Activated T-cell treated with anti-CD3 and anti-CD28 coated beads for 24 hours (primary cell): ENCODE measurements around the gene CCDC18.
A peak's percentile ranks its signal among the peaks of the same experiment; 100 is the strongest.
"Not testable (repeated sequence)": the region's sequence is repeated elsewhere in the genome, so short reads cannot be mapped to it uniquely, and the experiment has no call there.

ENCODE experiments used
- DNase-seq: peaks from one replicate; pipeline ENCODE4 v3.0.0-alpha.2; 2020; ENCODE audit warnings: low read depth

The CCDC18 gene

DNA sequence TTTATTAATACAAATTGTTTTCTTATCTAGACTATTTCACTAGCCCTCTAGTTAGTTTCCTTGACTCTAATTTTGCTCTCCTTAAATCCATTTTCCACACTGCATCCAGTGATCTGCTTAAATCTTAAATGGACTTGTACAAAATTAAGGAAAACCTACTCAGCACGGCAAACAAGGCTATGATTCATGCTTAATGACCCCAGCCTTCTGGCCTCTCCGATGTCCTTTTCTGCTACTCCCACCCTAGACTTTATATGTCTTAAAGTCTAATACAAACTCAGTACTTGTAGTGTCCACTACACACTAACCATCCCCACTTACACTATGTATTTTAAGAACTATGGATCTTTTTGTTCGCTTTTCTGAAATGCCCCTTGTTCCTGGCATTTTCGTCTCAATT lies 2.5 kb upstream of the CCDC18 start:
- DNase-seq, result no peak

GRCh38 chr1:93178418-93178817 lies 2.1 kb upstream of the CCDC18 start:
- no peak for DNase-seq

GRCh38 chr1:93179886-93180722 lies 420 bp upstream of the CCDC18 start, which contains the start of gene TMED5:
TSS of gene TMED5 (minus strand) at chr1:93180413. CDS start at chr1:93180242, 171 bp downstream.
- peak; percentile 93 for DNase-seq

GRCh38 chr1:93186667-93187066 lies 6.1 kb downstream of the CCDC18 start:
- no peak for DNase-seq

GRCh38 chr1:93190432-93190831 lies 9.9 kb downstream of the CCDC18 start:
- no peak for DNase-seq

DNA sequence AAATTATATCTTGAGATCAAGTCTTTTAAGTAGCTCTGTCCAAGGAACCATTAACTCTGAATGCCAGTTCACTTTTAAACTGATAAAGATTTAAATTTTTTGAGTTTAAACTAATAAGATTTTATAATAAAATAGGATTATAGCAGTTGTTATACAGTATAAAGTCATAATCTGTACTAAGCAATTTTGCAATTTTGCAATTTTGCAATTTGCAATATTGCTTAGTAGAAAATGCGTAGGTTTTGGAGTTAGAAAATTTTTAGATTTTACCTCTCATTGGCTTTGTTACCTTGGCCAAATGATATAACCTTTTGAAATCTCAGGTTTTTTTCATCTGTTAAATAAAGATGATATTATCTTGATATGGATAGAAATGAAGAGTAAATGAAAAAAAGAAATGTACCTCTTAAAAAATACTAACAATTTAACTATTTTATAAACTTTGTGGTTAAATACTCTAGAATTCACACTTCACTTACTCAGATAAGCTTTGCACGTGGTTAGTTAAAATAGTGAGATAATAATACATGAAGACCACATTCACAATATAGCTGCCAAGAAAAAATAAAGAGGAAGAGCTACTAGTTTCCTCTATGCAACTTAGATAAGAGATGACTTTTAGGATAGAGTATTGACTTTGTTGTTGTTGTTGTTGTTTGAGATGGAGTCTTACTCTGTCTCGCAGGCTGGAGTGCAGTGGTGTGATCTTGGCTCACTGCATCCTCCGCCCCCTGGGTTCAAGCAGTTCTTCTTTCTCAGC lies 13.9 kb downstream of the CCDC18 start:
- DNase-seq, result no peak

- DNase-seq, result no peak
These were observed 16.1 kb downstream of the CCDC18 start for GRCh38 chr1:93196591-93196990.

DNA sequence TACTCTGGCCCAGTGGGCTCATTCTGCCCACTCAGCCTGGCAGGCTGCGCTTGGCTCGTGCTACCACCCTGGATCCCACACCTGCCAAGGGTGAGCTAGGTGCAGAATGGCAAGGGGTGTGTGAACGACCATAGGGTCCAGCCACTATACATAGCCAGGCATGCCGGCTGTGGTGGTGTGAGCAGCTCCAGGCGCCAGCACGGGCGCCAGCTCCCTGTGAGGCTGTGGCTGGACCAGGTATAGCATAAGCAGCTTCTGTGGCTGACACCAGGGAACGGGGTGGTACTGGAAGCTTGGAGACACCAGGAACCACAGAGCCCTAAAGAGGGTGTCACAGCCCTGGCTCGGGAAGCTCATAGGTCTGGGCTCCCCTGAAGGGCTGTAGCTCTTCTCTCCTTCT lies 18.6 kb downstream of the CCDC18 start:
- DNase-seq, result no peak

DNA sequence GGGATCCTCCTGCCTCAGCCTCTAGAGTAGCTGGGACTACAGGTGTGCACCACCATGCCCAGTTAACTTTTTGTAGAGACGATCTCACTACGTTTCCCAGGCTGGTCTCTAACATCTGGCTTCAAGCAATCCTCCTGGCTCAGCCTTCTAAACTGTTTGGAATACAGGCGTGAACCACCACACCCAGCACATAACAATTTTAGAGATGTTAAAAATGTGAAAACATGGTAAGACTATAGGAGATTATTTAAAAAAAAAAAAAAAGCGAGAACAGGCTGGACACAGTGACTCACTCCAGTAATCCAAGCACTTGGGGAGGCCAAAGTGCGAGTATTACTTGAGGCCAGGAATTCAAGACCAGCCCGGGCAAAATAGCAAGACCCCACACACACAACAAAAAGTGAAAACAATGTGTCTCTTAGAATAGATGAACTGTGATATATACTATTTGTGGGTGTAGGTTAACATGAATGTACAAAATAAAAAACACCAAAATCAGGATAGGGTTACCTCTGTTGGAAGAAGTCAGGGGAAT lies 19.6 kb downstream of the CCDC18 start:
- no peak for DNase-seq

- DNase-seq, result no peak
These were observed 20.2 kb downstream of the CCDC18 start for GRCh38 chr1:93200714-93201113.

GRCh38 chr1:93205892-93206566 lies 25.5 kb downstream of the CCDC18 start:
- DNase-seq, result no peak

DNA sequence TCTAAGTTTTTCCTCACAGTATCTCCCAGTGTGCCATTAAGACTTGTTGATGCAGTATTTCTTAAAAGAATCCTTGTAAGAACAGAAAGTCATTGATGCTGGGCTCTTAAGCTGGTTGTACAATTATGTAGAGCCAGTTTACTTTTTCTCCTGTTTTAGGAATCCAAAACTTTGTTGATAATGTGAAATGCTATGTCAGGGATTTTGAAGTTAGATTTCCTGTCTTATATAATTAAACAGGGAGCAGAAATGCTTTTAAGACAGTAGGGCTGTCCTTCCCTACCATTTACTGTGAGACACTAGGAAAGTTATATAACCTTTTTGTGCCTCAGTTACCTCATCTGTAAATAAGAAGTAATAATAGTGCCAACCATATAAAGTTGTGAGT lies 26.0 kb downstream of the CCDC18 start:
- DNase-seq, result no peak

- no peak for DNase-seq
These were observed 26.7 kb downstream of the CCDC18 start for GRCh38 chr1:93207211-93207610.

DNA sequence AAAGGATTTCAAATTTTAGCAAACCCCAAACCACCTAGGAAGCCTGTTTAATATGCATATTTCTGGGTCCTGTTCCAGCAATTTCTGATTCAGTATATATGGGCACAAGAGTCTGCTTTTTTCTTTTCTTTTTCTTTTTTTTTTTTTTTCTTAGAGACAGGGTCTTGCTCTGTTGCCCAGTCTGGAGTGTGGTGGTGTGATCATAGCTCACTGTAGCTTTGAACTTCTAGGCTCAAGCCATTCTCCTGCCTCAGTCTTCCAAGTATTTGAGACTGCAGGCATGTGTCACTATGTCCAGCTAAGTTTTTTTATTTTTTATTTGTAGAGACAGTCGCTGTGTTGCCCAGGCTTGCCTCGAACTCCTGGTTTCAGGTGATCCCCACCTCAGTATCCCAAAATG lies 34.8 kb downstream of the CCDC18 start:
- no peak for DNase-seq

- DNase-seq, result peak; percentile 2
These were observed 38.9 kb downstream of the CCDC18 start for GRCh38 chr1:93219443-93219842.

DNA sequence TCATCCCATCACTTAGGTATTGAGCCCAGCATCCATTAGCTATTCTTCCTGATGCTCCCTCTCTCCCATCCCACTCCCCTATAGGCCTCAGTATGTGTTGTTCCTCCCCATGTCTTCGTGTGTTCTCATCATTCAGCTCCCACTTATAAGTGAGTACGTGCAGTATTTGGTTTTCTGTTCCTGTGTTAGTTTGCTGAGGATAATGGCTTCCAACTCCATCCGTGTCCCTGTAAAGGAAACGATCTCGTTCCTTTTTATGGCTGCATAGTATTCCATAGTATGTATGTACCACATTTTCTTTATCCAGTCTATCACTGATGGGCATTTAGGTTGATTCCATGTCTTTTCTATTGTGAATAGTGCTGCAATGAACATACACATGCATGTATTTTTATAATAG lies 40.2 kb downstream of the CCDC18 start:
- DNase-seq, result not testable (repeated sequence)

GRCh38 chr1:93221913-93222312 lies 41.4 kb downstream of the CCDC18 start:
- no peak for DNase-seq

DNA sequence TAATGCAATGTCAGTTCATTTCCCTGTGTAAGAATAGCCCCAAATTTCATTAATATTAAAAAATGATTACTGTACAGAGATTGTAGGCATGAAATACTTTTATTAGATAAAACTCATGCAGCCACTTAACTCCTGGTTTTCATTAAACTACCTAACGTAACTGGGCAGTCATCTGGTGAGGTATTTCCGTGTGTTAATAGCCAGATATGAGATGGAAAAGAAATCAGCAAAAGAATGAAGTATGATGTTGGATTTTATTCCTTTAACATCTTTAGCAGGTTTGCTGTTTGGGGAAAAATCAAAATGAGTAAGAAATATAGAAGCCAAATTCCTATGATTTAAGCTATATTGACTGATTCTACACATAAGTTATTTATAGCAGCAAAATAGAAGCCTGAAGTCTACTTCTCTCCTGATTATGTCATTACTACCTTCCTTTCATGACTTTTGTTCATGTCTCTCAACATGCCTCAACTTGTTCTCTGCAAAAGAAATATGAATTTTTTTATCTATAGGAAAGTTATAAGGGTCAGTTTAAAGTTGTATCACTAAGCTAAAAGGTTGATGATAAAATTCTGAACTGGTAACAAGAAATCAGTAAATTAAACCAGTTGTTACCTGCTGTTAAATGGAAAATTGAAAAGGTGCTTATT lies 42.6 kb downstream of the CCDC18 start:
- DNase-seq, result no peak

DNA sequence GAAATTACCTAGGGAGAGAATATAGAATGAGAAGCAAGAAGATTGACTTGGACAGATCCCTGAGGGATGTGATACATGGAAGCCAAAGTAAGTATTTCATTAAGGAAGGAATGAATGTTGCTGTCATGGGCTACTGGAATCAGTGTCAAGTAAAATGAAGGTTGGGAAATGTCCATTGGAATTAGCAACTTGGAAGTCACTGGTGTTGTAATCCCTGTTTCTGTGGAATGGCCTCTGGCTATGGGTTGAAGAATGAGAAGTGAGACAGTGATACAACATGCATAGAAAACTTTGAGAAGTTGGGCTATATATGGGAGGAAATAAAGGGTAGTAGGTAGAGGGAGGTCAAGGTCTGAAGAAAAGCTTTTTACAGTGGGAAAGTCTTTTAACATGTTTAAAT lies 54.7 kb downstream of the CCDC18 start:
- DNase-seq, result no peak

DNA sequence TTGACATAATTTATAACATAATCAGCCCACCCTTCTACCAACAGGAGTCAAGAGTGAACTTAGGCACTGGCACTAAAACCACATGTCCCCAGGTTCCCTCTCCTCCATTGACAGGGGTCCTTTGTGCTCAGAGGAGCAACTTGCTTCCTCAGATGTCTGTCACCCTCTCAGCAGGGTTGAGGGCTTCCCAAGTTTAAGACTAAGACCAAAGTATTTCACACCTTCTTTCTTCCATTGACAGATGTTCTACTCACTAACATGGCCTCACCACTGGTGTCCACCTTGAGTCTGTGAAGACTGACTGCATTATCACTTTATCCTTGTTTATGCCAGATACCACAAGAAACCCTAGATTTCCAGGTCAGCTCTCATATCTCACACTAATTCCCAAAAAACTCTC lies 56.5 kb downstream of the CCDC18 start:
- DNase-seq, result no peak

DNA sequence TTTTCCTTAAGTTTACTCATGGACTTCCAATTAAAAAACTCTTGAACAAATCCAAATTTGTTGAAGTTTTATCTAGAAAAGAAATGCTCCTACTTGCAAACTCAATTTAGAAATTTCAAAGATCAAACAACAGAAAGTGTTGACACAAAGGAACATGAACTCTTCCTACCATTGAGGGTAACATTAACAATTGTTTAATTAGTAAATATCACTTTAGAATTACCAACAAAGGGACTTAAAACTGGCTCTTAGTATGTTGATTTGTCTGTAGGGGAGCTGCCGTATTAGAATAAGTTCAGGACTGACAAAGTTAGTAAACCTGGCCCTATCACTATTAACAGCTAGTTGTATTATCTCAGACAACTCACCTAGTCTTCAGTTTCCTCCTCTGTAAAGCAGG lies 57.9 kb downstream of the CCDC18 start:
- DNase-seq, result no peak

DNA sequence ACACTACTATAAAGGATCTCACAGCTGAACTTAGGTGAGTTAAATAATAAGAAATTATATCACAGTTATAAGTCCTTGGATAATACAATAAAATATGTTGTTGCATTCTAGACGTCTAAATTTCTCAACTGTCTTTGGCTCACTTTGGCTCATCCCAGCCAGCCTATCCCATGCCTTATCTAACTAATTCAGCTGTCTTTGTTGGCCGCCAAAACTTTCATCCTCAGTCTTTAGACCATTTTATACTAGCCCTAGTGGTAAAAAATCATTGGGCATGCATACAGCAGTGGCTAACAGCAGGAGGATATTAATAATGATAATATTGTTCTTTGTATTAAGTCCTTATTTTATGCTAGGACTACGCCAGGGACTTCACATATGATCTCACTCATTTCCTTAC lies 59.3 kb downstream of the CCDC18 start:
- no peak for DNase-seq
